ENCODE results near the gene SNAI1.
A peak's percentile ranks its signal among the peaks of the same experiment; 100 is the strongest.

SNAI1 gene

DNA sequence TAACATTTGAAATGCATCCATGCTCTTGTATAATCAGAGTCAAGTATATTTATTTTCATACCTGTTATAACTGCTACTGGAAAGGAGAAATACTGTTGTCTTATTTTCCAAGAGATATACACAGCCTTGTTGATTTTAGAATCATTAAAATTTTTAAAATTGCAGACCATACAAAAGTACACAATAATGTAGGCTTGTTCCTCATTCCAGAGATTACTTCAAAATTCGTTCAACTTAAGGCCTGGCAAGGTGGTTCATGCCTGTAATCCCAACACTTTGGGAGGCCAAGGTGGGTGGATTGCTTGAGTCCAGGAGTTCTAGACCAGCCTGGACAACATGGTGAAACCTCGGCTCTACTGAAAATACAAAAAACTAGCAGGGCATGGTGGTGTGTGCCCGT is 40.5 kb upstream of the SNAI1 start:
- H3K27ac ChIP-seq: peak overlapping the region; percentile 14; the same call in 1 of the 2 replicates
- TF ChIP-seq, protein P1, sequence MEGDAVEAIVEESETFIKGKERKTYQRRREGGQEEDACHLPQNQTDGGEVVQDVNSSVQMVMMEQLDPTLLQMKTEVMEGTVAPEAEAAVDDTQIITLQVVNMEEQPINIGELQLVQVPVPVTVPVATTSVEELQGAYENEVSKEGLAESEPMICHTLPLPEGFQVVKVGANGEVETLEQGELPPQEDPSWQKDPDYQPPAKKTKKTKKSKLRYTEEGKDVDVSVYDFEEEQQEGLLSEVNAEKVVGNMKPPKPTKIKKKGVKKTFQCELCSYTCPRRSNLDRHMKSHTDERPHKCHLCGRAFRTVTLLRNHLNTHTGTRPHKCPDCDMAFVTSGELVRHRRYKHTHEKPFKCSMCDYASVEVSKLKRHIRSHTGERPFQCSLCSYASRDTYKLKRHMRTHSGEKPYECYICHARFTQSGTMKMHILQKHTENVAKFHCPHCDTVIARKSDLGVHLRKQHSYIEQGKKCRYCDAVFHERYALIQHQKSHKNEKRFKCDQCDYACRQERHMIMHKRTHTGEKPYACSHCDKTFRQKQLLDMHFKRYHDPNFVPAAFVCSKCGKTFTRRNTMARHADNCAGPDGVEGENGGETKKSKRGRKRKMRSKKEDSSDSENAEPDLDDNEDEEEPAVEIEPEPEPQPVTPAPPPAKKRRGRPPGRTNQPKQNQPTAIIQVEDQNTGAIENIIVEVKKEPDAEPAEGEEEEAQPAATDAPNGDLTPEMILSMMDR (conservative IDR thresholded peaks at IDR 0.05): no peak

DNA sequence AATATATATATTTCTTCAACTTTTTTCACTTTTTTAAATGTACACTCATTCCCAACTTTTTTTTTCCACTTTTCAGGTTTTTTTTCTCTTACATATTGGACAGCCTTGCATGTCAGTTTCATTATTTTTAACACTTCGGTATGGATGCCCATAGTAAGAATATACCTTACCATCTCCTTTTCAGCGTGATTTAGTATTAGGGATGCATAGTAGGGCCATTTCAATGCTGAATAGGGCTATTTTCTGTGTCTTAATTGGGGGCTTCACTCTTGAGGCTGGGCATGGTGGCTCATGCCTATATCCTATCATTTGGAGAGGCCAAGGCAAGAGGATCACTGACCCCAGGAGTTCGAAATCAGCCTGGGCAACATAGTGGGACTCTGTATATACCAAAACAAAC is 39.8 kb upstream of the SNAI1 start:
- H3K27ac ChIP-seq: peak overlapping the region; percentile 14; the same call in 1 of the 2 replicates
- TF ChIP-seq, protein P1 (conservative IDR thresholded peaks at IDR 0.05): no peak

DNA sequence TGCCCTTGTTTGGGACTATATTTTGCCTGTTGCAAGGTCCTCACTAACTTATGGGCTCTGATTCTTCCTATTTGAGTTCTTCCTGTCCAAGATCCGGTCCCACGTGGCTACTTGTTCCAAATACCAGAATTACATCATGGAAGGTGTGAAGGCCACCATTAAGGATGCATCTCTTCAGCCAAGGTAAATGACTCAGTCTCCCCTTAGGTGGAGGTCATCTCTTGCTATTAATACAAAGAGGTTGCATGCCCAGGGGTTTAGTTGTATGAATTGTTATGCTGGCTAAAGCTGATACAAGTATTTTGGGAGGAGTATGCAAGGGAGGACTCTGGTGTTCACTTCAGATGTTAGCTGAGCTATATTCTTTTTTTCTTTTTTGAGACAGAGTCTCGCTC is 37.5 kb upstream of the SNAI1 start:
- TF ChIP-seq, protein P1 (conservative IDR thresholded peaks at IDR 0.05): no peak
- no peak overlapping the region for H3K27ac ChIP-seq

DNA sequence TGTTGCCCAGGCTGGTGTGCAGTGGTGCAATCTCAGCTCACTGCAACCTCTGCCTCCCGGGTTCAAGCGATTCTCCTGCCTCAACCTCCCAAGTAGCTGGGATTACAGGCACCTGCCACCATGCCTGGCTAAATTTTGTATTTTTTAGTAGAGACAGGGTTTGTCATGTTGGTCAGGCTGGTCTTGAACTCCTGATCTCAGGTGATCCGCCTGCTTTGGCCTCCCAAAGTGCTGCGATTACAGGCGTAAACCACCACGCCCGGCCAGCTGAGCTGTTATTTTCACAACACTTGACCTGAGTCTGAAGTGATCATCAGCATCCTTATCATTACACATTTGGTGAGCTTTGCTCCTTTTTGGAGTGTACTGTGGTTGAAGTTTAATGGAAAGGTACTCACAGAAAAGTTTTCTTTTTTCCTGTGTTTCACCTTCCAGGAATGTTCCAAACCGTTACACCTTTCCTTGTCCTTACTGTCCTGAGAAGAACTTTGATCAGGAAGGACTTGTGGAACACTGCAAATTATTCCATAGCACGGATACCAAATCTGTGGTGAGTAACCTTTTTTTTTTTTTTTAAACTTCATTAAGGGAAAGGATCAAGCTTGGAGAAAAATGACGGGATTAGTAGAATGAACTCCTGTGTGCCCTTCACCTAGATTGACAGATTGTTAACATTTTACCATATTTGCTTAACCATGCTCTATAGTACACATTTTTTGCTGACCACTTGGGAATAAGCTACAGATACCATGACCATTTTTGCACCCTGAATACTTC is 36.9 kb upstream of the SNAI1 start:
- TF ChIP-seq, protein P1 (conservative IDR thresholded peaks at IDR 0.05): no peak
- no peak overlapping the region for H3K27ac ChIP-seq

DNA sequence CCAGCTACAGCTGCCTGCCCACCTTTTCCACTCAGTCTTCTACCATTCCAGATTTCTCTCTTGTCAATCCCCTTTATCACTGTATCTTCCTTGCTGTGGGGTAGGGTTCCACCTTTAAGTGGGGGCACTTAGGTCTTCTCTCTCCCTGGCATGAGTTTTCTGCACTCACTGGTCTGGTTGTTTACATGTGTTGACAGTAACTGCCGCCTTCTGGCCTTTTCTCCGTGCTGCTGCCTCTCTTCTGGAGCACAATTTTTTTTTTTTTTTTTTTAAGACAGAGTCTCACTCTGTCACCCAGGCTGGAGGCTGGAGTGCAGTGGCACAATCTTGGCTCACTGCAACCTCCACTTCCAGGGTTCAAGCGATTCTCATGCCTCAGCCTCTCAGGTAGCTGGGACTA is 34.6 kb upstream of the SNAI1 start:
- TF ChIP-seq, protein P1 (conservative IDR thresholded peaks at IDR 0.05): no peak
- H3K27ac ChIP-seq: no peak overlapping the region

DNA sequence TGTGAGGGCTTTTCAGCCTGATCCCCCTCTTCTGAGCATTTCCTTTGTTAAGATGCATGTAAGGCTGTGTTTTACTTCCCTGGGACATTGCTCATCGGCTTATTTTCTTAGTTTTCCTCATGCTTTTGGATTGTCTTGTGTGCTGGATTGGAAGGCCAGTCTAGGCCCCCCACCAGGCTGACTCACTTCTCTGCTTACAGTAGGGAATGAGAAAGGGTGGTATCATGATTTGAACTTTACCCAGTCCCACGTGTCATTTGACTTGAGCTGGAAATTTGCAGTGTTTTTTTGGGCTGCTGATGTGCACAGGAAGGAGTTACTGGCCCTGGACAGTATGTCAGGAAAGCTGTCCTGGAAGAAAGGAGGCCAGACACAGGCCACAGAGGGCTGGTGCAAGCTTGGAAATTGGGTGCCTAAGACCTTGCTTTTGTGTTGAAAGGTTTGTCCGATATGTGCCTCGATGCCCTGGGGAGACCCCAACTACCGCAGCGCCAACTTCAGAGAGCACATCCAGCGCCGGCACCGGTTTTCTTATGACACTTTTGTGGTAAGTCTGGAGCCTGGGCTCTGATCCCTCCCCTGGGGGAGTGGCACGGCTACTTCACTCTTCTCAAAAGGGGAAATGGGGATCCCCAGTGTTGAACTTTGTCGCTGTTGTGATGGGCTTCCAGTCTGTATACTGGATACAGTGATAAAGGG is 33.8 kb upstream of the SNAI1 start:
- no peak overlapping the region for H3K27ac ChIP-seq
- TF ChIP-seq, protein P1 (conservative IDR thresholded peaks at IDR 0.05): no peak

DNA sequence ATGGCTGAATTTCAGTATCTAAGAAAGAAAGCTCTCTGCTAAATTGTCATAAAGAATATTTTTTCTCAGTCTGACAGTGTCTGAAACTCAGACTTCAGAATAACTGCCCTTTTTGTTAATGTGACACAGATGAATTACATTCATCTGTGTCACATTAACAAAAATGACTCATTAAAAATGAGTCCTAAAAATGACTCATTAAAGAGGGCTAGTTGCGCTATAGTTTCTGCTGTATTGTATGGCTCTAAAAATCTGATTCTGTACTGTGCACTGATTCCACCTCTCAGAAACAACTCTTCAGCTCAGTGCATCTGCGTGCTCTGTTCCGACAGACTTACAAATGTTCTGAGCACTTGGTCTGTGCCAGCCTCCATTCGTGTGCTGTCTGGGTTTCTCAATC is 31.6 kb upstream of the SNAI1 start:
- H3K27ac ChIP-seq: no peak overlapping the region

More for the DNA sequence above, 31.6 kb upstream of the SNAI1 start:
- TF ChIP-seq, protein P1 (conservative IDR thresholded peaks at IDR 0.05): no peak

All from VCaP (cell line).